ENCODE data around the gene TMEM208.
A peak's percentile ranks its signal among the peaks of the same experiment; 100 is the strongest.

The TMEM208 gene

GRCh38 chr16:67191995-67192681 lies 34.8 kb upstream of the TMEM208 start, which contains the start of gene E2F4:
Gene E2F4, plus strand, starts transcription at chr16:67192155. Its CDS starts 73 bp downstream, at chr16:67192228.
- peak; percentile 77 to 81 for DNase-seq

- DNase-seq = no peak
Measured at GRCh38 chr16:67192781-67193361, 34.1 kb upstream of the TMEM208 start.

- no peak for DNase-seq
Measured at GRCh38 chr16:67193536-67193935, 33.4 kb upstream of the TMEM208 start.

DNA sequence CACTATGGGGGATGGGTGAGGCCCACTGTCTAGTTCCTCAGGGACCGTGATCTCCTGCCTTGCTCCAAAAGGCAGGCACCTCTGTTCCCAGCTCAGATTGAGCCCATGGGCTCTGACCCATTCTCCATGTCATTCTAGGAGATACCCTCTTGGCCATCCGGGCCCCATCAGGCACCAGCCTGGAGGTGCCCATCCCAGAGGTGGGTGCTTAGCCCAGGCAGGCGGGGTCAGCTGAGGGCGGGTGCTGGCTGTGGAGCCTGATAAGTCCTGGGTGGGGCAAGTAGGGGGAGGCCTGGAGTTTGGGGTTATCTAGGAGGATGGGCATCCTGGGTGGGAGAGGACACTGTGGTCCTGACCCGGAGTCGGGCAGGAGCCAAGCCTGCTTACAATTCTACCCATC lies 32.7 kb upstream of the TMEM208 start:
- no peak for DNase-seq

- no peak for DNase-seq
Measured at GRCh38 chr16:67195676-67196075, 31.3 kb upstream of the TMEM208 start.

- no peak for DNase-seq
Measured at GRCh38 chr16:67196881-67197280, 30.0 kb upstream of the TMEM208 start.

GRCh38 chr16:67197704-67198103 lies 29.2 kb upstream of the TMEM208 start:
- no peak for DNase-seq

GRCh38 chr16:67198238-67198734 lies 28.6 kb upstream of the TMEM208 start:
- no peak for DNase-seq

DNA sequence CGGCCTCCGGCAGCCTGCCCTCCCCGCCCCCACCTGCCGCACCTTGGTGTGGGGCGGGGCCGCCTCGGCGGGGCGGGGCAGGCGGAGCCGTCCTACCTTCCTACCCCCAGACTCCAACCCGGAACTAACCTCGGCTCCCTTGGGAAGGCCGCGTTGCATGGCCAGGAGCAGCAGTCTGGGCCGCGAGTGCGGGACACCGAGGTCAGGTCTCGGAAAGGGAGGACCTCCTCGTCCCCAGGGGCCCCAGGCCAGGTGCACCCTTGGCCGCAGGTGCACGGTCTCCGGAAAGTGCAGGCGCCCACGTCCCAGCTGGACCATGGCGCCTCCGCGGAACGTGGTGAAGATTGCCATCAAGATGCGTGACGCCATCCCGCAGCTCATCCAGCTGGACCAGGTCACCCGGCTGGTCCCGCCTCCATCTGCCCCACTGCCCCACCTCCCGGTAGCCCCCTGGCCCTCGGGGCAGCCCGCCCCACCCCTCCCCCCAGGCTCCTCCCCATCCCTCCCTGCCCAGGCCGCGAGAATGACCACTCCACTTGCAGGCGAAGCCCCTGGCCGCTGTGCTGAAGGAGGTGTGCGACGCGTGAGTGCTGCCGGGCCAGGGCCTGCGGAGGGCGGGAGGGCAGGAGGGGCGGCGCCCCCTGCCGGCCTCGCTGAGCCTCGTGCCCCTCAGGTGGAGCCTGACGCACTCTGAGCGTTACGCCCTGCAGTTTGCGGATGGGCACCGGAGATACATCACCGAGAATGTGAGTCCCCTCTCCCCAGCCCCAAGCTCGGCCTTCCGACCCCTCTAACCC lies 27.7 kb upstream of the TMEM208 start, which contains the start of gene ELMO3:
Gene ELMO3 (plus strand): TSS at position 121 of the 797 bp plus-strand sequence. CDS start 196 bp downstream, at position 317.
- DNase-seq = no peak

DNA sequence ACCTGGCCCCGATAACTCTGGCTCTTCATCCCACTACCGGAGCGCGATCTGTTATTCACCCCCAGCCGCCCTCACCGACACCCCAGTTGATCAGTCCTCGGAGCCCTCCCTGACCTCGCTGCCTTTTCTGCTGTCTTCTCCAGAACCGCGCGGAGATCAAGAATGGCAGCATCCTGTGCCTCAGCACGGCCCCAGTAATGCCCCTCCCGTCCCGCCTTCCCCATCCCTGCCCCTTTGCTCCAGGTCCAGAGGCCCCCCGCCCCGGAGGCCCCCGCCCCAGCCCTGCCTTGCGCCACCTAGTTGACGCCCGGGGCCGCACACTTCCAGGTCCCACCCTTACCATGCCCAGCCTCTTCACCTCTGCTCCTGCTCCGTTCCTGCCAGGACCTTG lies 27.1 kb upstream of the TMEM208 start:
- no peak for DNase-seq

- DNase-seq = no peak
Measured at GRCh38 chr16:67200491-67200890, 26.4 kb upstream of the TMEM208 start.

GRCh38 chr16:67201411-67202345 lies 25.3 kb upstream of the TMEM208 start:
- DNase-seq = no peak

DNA sequence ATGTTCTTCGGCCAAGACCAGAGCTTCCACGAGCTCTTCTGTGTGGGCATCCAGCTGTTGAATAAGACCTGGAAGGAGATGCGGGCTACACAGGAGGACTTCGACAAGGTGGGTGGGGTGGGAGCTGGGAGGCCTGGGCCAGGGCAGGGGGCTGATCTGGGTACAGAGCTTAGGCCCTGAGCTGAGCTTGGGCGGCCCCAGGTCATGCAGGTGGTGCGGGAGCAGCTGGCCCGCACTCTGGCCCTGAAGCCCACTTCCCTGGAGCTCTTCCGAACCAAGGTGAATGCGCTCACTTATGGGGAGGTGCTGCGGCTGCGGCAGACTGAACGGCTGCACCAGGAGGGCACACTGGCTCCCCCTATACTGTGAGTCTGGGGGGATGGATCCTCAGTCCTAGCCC lies 24.5 kb upstream of the TMEM208 start:
- DNase-seq = no peak

GRCh38 chr16:67202956-67203493 lies 23.9 kb upstream of the TMEM208 start:
- DNase-seq = no peak

DNA sequence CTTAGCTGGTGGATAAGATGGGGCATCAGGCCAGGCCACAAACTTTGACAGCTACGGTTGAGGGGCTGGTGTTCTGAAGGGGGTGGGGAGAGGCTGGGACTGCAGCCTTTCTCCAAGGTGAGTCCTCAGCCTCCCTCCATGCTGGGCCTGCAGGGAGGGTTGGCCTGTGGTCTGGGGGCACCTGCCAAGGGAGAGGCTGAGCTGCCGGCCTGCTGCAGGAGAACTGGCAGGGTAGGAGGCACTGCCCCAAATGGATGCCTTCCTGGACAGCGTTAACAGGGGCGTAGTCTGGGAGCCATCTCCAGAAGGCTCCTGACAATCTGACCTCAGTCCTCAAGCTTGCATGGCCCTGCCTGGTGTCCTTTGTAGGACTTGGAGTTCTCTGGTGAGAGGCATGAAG lies 22.9 kb upstream of the TMEM208 start:
- DNase-seq = no peak

DNA sequence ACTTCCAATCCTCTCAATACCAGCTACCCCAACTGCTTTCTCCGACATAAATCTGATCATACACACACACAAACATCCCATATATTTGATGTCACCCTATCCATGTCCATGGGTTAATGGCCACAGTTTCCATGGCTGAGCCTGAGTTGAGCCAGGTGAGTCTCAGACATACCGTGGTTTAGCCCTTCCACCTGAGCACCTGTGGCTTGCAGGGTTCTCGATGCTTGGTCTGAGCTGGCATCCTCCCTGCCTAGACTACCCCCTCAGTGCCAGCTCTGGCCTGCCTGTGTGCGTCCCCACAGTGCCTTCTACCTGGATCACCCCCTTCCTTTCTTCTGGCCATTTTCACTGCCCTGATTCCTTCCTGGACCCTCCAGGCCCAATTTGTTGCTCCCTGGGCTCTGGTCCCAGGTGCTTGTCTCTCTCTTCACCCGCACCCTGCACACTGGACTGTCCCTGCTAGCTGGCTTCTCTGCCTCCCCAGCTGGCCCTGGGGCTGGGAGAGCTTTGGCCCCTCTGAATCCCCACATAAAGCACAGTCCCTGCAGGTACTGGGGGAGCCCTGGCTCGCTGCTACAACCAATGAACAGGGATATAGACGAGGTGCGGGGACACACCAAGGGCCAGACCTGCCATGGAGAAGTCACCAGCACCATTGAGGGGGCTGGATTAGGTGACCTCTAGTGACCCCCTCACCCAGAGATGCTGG lies 20.6 kb upstream of the TMEM208 start:
- no peak for DNase-seq

DNA sequence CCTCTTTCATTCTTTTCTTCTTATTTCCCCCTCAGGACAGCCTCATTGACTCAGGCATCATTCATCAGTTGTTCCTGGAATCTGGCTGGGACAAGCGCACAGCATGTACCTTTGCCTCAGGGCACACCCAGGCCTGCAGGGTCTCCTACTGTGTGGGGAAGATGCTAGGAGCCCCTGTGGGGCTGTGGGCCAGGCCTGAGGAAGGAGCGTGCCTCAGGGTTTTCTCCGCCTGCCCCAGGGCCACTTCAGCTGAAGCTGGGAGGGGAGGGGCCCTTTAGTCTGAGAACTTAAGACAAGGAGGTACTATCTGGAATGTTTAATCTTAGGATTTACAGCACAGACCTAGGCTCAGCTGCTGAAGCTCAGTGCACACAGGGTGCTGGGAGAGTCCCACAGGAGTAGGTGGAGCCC lies 20.1 kb upstream of the TMEM208 start:
- no peak for DNase-seq

- DNase-seq = no peak
Measured at GRCh38 chr16:67207249-67208091, 19.5 kb upstream of the TMEM208 start.

DNA sequence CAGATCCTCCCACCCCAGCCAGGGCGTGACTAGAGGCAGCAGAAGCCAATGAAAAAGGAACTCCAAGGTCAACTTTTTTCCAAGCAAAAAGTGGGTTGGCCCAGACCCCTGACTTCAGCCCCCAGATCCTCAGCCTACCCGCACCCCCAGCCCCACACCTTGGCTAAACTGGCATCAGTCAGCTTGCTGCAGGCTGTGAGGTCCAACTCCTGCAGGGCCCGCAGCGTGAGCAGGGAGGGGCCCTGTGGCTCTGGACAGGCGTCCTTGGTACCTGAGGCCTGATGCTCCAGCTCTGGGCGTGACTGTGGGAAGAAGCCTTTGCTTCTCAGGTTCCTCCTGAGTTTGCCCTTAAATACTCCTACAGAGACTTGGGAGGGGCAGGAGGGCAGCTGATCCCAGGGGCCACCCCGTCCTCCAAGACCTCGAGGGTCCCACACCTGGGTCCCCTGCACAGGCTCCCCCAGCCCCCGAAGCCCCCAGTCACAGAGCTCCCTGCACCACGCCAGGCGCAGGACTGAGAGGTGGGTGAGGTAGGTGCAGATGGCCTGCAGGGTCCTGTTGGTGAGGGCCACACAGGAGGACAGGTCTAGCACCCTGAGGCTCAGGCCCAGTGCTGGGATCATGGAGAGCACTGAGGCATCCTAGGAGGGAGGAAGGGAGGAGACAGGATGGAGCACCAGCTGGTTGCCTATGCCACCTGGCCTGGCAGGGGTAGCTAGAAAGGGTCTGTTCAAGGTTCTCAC lies 18.6 kb upstream of the TMEM208 start:
- DNase-seq = no peak

GRCh38 chr16:67209565-67209964 lies 17.4 kb upstream of the TMEM208 start:
- no peak for DNase-seq
